Heart right ventricle (tissue), 16 donors: Measurements from ENCODE around the gene PDE4D. TPM values are rescaled to one million over a fixed set of nuclear protein-coding genes. Genes with fewer than 3 reads are reported as not detected.

Source experiments
- ATAC-seq, 8 donors: fragments of 200-7000 bp; cut with Tn5 transposase; one replicate each; pipeline ENCODE4 v1.9.1; 2020; ENCODE audit warnings: mild to moderate bottlenecking in 8 of 8, moderate library complexity in 8 of 8, moderate number of reproducible peaks in 1 of 8
- DNase-seq, 2 donors: peaks; one replicate each; pipeline ENCODE4 v3.0.0-alpha.2; 2020
- H3K27ac ChIP-seq, 10 donors: fragments of 200-600 bp; sonication (generic) in 2 of 10; one replicate each; pipeline versions ENCODE4 v1.5.0 to v1.8.0; 2020 to 2022; ENCODE audit warnings: mild to moderate bottlenecking in 3 of 10
- H3K27me3 ChIP-seq, 7 donors: fragments of 200-600 bp; one replicate each; pipeline ENCODE4 v1.8.0; 2021 to 2022; ENCODE audit warnings: mild to moderate bottlenecking in 2 of 7
- H3K36me3 ChIP-seq, 9 donors: fragments of 200-600 bp; sonication (generic) in 1 of 9; one replicate each; pipeline versions ENCODE4 v1.5.0 to v1.8.0; 2020 to 2022; ENCODE audit warnings: mild to moderate bottlenecking in 2 of 9
- H3K4me1 ChIP-seq, 9 donors: fragments of 200-600 bp; sonication (generic) in 1 of 9; one replicate each; pipeline versions ENCODE4 v1.5.0 to v1.8.0; 2020 to 2022; ENCODE audit warnings: mild to moderate bottlenecking in 4 of 9
- H3K4me3 ChIP-seq, 10 donors: fragments of 200-600 bp; sonication (generic) in 2 of 10; one replicate each; pipeline versions ENCODE4 v1.5.0 to v1.8.0; 2020 to 2022; ENCODE audit warnings: mild to moderate bottlenecking in 7 of 10, moderate library complexity in 2 of 10
- H3K9me3 ChIP-seq, 11 donors: fragments of 200-600 bp in 10 of 11; sonication (generic) in 2 of 11; one replicate each; pipeline versions ENCODE4 v1.5.0 to v1.8.0; 2013 to 2022; ENCODE audit warnings: mild to moderate bottlenecking in 2 of 11, control low read depth in 1 of 11, moderate library complexity in 1 of 11
- CTCF ChIP-seq, 9 donors: fragments of 200-600 bp; sonication (generic) in 2 of 9; IDR thresholded peaks; one replicate each; pipeline versions ENCODE4 v1.5.0 to v1.8.0; 2021 to 2022; ENCODE audit warnings: antibody characterized with exemption in 9 of 9, mild to moderate bottlenecking in 5 of 9, moderate library complexity in 1 of 9
- WGBS, 2 donors: extraction: QIAGEN DNeasy Blood & Tissue Kit; methylation state at CpG; one replicate each; pipeline ENCODE4 v1.1.7; 2013; ENCODE audit warnings: inconsistent platforms in 1 of 2; 5-methylcytosine and 5-hydroxymethylcytosine counted together
- intact Hi-C, 10 donors: fragments of 100-400 bp; cut with DNase I; formaldehyde crosslinking; loops; one replicate each; pipeline versions ENCODE4 v1.11.1 to v1.14.2; 2022
- polyA plus RNA-seq, 2 donors: library from polyadenylated mRNA; stranded (reverse); fragments of 200-250 nt; gene quantifications; one replicate each; pipeline ENCODE4 v1.2.3, GENCODE V29; 2013
- total RNA-seq, 10 donors: library from RNA; stranded (reverse); fragmentation: NEBNext Ultra II Directional in 3 of 10; extraction: Animal tissue kit (Norgen Biotek cat#: 25700) in 3 of 10; gene quantifications; one replicate each; pipeline versions ENCODE4 v1.2.1 to v1.2.4, GENCODE V29; 2021 to 2023
- donor health status: Arrhythmogenic right ventricular cardiomyopathy.
- donor health status: ischemic (EF 13 %, LVEDD 7.1; RV severe dilation, severe dysfunction).
- donor health status: healthy with polysubstance abuse.
- donor health status: DM: no; HTN: yes; CAD: no.
- donor health status: DM: no; HTN: no; CAD: no.
- donor health status: ischemic (EF 25% LVEDD 6.9; RV normal size, moderate dysfunction).
- donor health status: ischemic (EF 25% LVEDD 5.7; RV mildly dilated, moderate dysfunction).
- donor health status: healthy.
- donor health status: DM: yes; HTN: yes; CAD: no.
- donor health status: Ischemic cardiomyopathy.
- donor health status: ischemic (EF 35%, LVEDD 5.7; RV mildly dilated, moderate dysfunction).
- donor health status: nonischemic (EF 11% LVEDD 7.7; RV severe dilation, severe dysfunction).
- donor health status: DM: yes; HTN: yes; CAD: no.
- donor health status: PGD.
- donor health status: ischemic (EF 29% LVEDD 5.4; RV normal size, mild dysfunction).
- donor health status: nonischemic (EF 23%, LVEDD 6.1; RV moderate dilation, normal function).

The PDE4D gene
- total and polyA plus RNA-seq, 12 donors = 5.8 to 83.2 (median 39.5) TPM

- peaks cover 0 to 3% (median 0%) of the 10 kb centered on the region in 11 donors for H3K9me3 ChIP-seq
- TF ChIP-seq CTCF (IDR thresholded peaks at IDR 0.05) = no peak
- no peak for DNase-seq
- WGBS, 2 donors = 76 to 80% methylated on average over 2 of the region's 2 CpGs
- no peak overlapping the region for H3K4me3 ChIP-seq
- H3K27ac ChIP-seq = no peak overlapping the region
- H3K36me3 ChIP-seq = no peaks in the 10 kb centered on the region
- peaks cover 0 to 5% (median 0%) of the 10 kb centered on the region in 7 donors for H3K27me3 ChIP-seq
- intact Hi-C loops = no loop called here
- H3K4me1 ChIP-seq = no peaks in the 10 kb centered on the region
- ATAC-seq = no peak
Observed at GRCh38 chr5:59608745-59609144, 284.8 kb downstream of the PDE4D start.

- H3K27ac ChIP-seq = no peak overlapping the region
- TF ChIP-seq CTCF (IDR thresholded peaks at IDR 0.05) = no peak
- no peak overlapping the region for H3K4me3 ChIP-seq
- H3K9me3 ChIP-seq = peaks cover 0 to 3% (median 0%) of the 10 kb centered on the region in 11 donors
- ATAC-seq (no peak), DNase-seq (no peak)
- H3K36me3 ChIP-seq = no peaks in the 10 kb centered on the region
- peaks cover 0 to 5% (median 0%) of the 10 kb centered on the region in 7 donors for H3K27me3 ChIP-seq
- intact Hi-C loops = no loop called here
- WGBS, 2 donors = 74% methylated on average over 4 of the region's 4 CpGs
- H3K4me1 ChIP-seq = no peaks in the 10 kb centered on the region
Observed at GRCh38 chr5:59607138-59607765, 286.3 kb downstream of the PDE4D start.

GRCh38 chr5:59605915-59606314, 287.6 kb downstream of the PDE4D start:
- Histone ChIP-seq H3K9me3 (no peaks in the 10 kb centered on the region), H3K27ac (no peak overlapping the region), H3K4me1 (no peaks in the 10 kb centered on the region), H3K27me3 (peaks cover 0 to 5% (median 0%) of the 10 kb centered on the region in 7 donors), H3K4me3 (no peak overlapping the region), H3K36me3 (no peaks in the 10 kb centered on the region)
- no peak for TF ChIP-seq CTCF (IDR thresholded peaks at IDR 0.05)
- 80 to 95% methylated on average over 1 of the region's 1 CpG for WGBS, 2 donors
- no peak for DNase-seq
- intact Hi-C loops = no loop called here
- no peak for ATAC-seq

GRCh38 chr5:59604111-59604510, 289.4 kb downstream of the PDE4D start:
- no peaks in the 10 kb centered on the region for H3K9me3 ChIP-seq
- 82 to 87% methylated on average over 4 of the region's 4 CpGs for WGBS, 2 donors
- no peaks in the 10 kb centered on the region for H3K36me3 ChIP-seq
- H3K4me3 ChIP-seq = no peak overlapping the region
- DNase-seq (no peak), ATAC-seq (no peak)
- H3K27ac ChIP-seq = no peak overlapping the region
- H3K4me1 ChIP-seq = peaks cover 0 to under 1% (median 0%) of the 10 kb centered on the region in 9 donors
- peaks cover 0 to 5% (median 0%) of the 10 kb centered on the region in 7 donors for H3K27me3 ChIP-seq
- TF ChIP-seq CTCF (IDR thresholded peaks at IDR 0.05) = no peak
- intact Hi-C loops = no loop called here
